ENCODE results near the gene USP27X. TPM values are rescaled to one million over a fixed set of nuclear protein-coding genes. Genes with fewer than 3 reads are reported as not detected.

USP27X gene
- total and polyA plus RNA-seq, 4 donors, result 0.26 to 4.7 (median 1.2) TPM

DNA sequence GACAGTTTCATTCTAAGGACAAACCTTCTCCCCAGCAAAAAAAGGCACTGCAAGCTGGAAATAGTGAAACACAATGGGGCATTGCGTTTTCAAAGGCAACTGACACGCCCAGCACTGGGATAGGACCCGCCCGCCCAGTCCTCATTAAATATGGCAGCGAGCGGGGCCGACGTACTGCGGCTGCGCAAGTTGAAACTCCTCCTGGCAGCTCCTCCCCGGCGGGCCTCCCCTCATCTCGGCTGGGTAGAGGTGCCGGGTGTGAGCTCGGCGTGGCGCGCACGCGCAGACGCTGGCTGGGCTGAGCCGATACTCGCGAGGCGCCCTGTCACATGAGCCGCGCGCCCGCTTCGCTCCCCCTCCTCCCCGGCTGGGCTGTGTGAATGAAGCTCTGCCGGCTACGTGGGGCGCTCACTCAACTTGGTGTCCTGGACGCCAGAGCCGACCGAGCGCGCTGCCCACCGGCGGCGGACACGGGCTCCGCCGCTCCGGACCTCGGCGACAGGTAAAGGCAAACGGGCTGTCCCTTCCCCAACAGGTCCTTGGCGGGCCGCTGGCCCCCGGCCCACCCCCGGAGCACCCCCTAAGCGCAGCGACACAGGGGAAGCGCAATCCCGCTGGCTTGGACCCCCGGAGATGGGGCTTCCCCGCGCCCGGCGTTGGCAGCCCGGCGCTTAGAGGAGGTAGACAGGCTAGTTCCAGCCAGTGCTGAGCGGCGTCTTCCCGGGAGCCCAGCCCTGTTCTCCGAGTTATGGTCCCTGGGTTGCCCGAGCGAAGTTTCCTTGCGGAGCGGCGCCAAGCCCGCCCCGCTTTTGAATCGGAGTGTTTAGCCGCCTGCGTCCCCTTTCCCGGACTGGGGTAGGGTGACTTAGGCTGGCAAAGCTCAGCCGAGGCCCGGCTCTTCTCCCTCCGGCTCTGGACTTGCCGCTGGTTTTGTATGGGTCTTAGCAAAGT is 43.3 kb downstream of the USP27X start, which contains the start of gene CLCN5:
Gene CLCN5 (plus strand): TSS at position 306 of the 951 bp plus-strand sequence. CDS start 2,703 bp downstream, outside the sequence.
- under 1% methylated on average over 83 of the region's 83 CpGs for WGBS
- peak within 1 kb of the TSS; percentile 54 to 76 for H3K27ac ChIP-seq (ENCODE audit: low read depth in 1 of 2, low read length in 2 of 2)

More for the DNA sequence above, 43.3 kb downstream of the USP27X start, which contains the start of gene CLCN5:
- Histone ChIP-seq H3K36me3 (ENCODE audit: control insufficient read depth in 4 of 4, insufficient read depth in 3 of 4, low read depth in 1 of 4, low read length in 3 of 4) (no peaks in the 10 kb centered on the region), H3K27me3 (ENCODE audit: control insufficient read depth in 4 of 4, insufficient read depth in 4 of 4, low read length in 3 of 4) (no peaks in the 10 kb centered on the region), H3K4me3 (ENCODE audit: low read depth in 1 of 3, low read length in 3 of 3) (peak within 1 kb of the TSS; percentile 21 to 90 (median 37)), H3K9me3 (ENCODE audit: control insufficient read depth in 4 of 4, low read length in 3 of 4) (no peaks in the 10 kb centered on the region), H3K9ac (ENCODE audit: low read depth in 1 of 2, low read length in 2 of 2) (peak within 1 kb of the TSS; percentile 35 to 54), H3K4me1 (ENCODE audit: control insufficient read depth in 4 of 4, insufficient read depth in 4 of 4, low read length in 3 of 4) (peaks cover 0 to 17% (median 5%) of the 10 kb centered on the region in 4 donors)
- TF ChIP-seq ZBTB33 (IDR thresholded peaks at IDR 0.05) (peak; percentile 36), SP1 (IDR thresholded peaks at IDR 0.05) (no peak), YY1 (IDR thresholded peaks at IDR 0.05) (peak; percentile 94), HNF4A (conservative IDR thresholded peaks at IDR 0.05) (no peak), EGR1 (IDR thresholded peaks at IDR 0.05; ENCODE audit: low read depth in 2 of 2) (no peak), CTCF (IDR thresholded peaks at IDR 0.05; ENCODE audit: low read depth, low read length, missing input control) (no peak), JUND (IDR thresholded peaks at IDR 0.05) (no peak), FOXA2 (IDR thresholded peaks at IDR 0.05) (no peak), FOXA1 (IDR thresholded peaks at IDR 0.05) (no peak), TAF1 (conservative IDR thresholded peaks at IDR 0.05) (no peak), RXRA (IDR thresholded peaks at IDR 0.05) (no peak), REST (IDR thresholded peaks at IDR 0.05) (peak; percentile 28)
- TF ChIP-seq, protein P1, sequence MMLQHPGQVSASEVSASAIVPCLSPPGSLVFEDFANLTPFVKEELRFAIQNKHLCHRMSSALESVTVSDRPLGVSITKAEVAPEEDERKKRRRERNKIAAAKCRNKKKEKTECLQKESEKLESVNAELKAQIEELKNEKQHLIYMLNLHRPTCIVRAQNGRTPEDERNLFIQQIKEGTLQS (IDR thresholded peaks at IDR 0.05), result no peak
- peak; percentile 88 for DNase-seq (ENCODE audit: low spot score)

Measured in liver (tissue), 9 donors.